Mesodermal cell (in vitro differentiated cells): ENCODE results near the gene LSAMP.

Experiments used
- H3K27ac ChIP-seq: 2 replicates; pipeline ENCODE4 v1.7.0; 2013; ENCODE audit warnings: mild to moderate bottlenecking, low read depth, low read length, moderate library complexity; ENCODE audit not compliant: severe bottlenecking
- H3K36me3 ChIP-seq: 2 replicates; pipeline ENCODE4 v1.7.1; 2013; ENCODE audit warnings: mild to moderate bottlenecking, low read length, moderate library complexity; ENCODE audit not compliant: control insufficient read depth, insufficient read depth
- H3K4me1 ChIP-seq: one replicate; pipeline ENCODE4 v1.7.1; 2013; ENCODE audit warnings: mild to moderate bottlenecking, low read length; ENCODE audit not compliant: insufficient read depth, control insufficient read depth, poor library complexity, severe bottlenecking
- H3K4me3 ChIP-seq: 2 replicates; pipeline ENCODE4 v1.7.0; 2013; ENCODE audit warnings: low read length, control low read depth, mild to moderate bottlenecking; ENCODE audit not compliant: insufficient read depth, poor library complexity, severe bottlenecking; ENCODE audit errors: extremely low read depth
- H3K9me3 ChIP-seq: 2 replicates; pipeline ENCODE4 v1.7.1; 2013; ENCODE audit warnings: mild to moderate bottlenecking, low read length, moderate library complexity; ENCODE audit not compliant: control insufficient read depth
- WGBS, 2 experiments: methylation state at CpG; one replicate each; pipeline ENCODE4 v1.1.5; 2013; ENCODE audit warnings: missing lambda C conversion rate in 2 of 2; ENCODE audit not compliant: insufficient coverage in 2 of 2; 5-methylcytosine and 5-hydroxymethylcytosine counted together

Gene LSAMP

DNA sequence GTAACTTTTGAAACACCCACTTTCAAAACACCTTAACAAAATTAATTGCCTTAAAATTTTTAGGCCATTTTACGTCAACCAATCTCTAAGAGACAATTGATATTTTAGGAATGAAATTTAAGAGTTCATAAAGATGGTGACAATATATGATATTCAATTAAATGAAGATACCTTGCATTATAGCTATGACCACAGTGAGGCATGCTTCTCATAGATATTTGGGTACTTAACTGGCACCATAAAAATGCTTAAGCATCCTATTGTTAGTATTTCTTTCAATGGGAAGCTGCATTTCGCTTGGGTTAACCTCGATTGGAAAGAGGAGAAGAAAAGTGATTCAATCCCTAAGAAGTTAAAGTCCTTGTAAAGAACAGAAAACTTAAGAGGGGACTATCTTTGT lies 613.0 kb downstream of the LSAMP start:
- no CpG with 5 or more reads among the region's 3 CpGs for WGBS, 2 experiments
- Histone ChIP-seq H3K9me3 (no peaks in the 10 kb centered on the region), H3K4me1 (no peaks in the 10 kb centered on the region), H3K27ac (no peak overlapping the region), H3K4me3 (no peak overlapping the region), H3K36me3 (no peaks in the 10 kb centered on the region)

DNA sequence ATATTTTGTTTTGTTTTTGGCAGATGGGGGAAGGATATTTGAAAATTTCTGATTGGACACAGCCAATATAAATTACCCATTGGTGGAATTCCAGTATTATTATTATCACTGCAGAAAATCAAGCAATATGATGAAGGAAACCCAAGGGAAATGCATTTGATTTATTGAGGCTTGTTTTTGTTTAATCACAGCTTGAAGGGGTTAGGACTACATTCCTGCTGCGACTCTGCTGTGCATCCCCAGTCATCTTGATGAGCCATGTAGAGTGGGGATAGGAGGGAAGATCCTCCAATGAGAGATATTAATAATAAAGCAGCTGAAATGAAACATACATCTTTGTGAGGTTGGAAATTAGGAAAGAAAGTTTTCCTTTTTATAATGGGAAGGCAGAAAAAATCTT lies 613.4 kb downstream of the LSAMP start:
- no peak overlapping the region for H3K4me3 ChIP-seq
- no peaks in the 10 kb centered on the region for H3K4me1 ChIP-seq
- no peak overlapping the region for H3K27ac ChIP-seq
- WGBS, 2 experiments, result 91% methylated on average over 1 of the region's 1 CpG; no CpG with 5 or more reads in 1 of the 2 experiments
- no peaks in the 10 kb centered on the region for H3K36me3 ChIP-seq
- no peaks in the 10 kb centered on the region for H3K9me3 ChIP-seq

DNA sequence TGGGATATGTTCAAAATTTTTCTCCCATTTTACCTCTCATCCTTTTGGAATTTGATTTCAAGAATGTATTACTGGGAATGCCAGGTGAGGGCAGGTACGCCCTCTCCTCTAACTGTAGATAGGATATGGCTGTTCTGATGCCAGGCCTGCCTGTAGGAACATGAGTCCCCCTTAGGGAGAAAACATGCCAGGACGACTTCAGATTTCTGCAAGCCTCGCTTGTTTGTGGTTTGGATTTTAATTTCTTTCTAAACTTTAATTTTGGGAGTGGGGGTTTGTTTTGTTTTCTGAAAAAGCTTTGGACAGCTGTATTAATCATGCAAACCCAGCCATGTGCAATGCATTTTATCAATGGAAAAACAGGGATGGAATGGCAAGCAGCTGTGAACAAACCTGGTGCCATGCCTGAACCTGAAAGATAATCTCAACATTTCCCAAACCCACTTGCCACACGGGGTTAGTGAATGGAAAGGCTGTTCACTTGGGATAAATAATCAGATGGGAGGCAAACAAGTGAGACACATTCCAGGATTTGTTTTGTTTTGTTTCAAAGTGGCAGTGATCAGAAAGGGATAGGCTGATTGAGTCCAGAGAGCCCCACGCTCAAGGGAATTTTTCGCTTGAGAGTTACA lies 614.4 kb downstream of the LSAMP start:
- H3K4me1 ChIP-seq, result no peaks in the 10 kb centered on the region
- no peaks in the 10 kb centered on the region for H3K36me3 ChIP-seq
- H3K4me3 ChIP-seq, result no peak overlapping the region
- H3K9me3 ChIP-seq, result no peaks in the 10 kb centered on the region
- H3K27ac ChIP-seq, result no peak overlapping the region
- WGBS, 2 experiments, result 96 to 97% methylated on average over 3 to 5 of the region's 6 CpGs

DNA sequence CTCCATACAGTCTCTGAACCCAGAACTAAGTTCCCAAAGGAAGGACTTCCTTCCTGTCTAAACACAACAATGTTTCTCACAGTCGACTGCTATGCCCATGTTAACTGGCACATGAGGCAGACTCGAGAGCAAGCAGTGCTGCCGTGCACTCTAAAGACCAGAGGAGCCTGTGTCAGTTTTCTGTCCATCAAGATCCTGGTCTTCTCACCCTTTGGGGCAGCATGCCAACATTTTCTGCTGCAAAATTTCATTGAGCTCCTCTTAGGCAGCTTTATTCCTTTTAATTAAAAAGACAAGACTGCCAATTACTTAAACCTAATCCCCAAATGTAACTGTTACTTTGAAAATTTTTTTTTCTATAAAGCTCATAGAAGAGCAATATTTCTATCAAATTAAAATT lies 616.9 kb downstream of the LSAMP start:
- Histone ChIP-seq H3K9me3 (no peaks in the 10 kb centered on the region), H3K27ac (no peak overlapping the region), H3K4me3 (no peak overlapping the region), H3K36me3 (no peaks in the 10 kb centered on the region), H3K4me1 (no peaks in the 10 kb centered on the region)
- WGBS, 2 experiments, result 84 to 97% methylated on average over 3 of the region's 3 CpGs

DNA sequence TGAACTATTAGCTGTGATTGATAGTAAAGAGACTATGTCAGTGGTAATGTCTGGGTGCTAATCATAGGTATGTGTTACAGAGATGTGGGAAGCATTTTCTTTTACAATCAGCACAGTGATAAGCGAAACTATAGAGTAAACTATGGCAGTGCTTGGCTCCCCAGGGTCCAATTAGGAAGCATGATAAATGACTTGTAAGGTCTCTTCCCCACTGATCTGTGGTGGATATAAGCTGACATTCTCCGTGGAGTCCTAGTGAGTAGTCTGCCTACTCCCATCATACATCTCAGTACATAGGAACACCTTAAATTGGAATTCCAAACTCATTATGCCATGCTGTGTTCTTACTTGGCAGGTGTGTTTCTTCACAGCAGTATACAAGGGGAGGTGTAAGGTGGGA lies 617.8 kb downstream of the LSAMP start:
- Histone ChIP-seq H3K36me3 (no peaks in the 10 kb centered on the region), H3K9me3 (no peaks in the 10 kb centered on the region), H3K4me1 (no peaks in the 10 kb centered on the region), H3K27ac (no peak overlapping the region), H3K4me3 (no peak overlapping the region)
- WGBS, 2 experiments, result 80% methylated on average over 1 of the region's 2 CpGs; no CpG with 5 or more reads in 1 of the 2 experiments

DNA sequence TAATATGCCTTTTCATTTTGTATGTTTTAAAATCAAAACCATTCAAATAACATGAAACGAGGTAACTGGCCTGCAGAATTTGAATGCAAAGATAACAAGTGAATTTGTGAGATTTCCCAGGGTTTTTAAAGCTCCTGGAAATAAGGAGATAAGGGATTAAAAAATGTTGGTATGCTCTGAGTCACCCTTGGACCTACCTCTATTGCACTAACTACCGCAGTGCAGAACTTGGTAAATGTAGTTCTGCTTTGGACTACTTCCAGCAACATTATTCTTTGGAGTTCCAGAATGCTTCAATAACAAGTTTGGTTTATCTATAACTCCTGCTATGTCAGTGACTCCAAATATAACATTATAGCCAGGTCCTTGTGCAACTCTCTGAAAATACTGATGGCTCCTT lies 620.2 kb downstream of the LSAMP start:
- peak overlapping the region; percentile 30 for H3K27ac ChIP-seq
- H3K4me1 ChIP-seq, result no peaks in the 10 kb centered on the region
- no peak overlapping the region for H3K4me3 ChIP-seq
- H3K36me3 ChIP-seq, result no peaks in the 10 kb centered on the region
- 88% methylated on average over 1 of the region's 2 CpGs; no CpG with 5 or more reads in 1 of the 2 experiments for WGBS, 2 experiments
- no peaks in the 10 kb centered on the region for H3K9me3 ChIP-seq

DNA sequence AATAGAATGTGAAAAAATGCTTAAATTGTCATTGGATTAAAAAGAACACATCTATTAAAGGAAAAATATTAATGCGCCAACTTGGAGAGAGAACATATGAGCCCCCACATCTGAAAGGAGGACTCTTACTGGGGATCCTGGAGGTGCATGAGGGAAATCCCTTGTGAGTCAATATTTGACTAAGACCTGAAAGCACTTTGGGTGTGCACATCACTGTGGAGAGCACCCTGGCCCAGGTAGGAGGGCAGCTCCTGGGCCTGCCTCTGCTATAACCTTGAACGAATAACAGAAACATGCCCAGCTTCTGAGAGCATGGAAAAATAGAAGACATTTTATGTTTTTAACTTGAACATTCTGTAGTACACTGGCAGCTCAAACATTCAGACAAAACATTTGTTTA lies 622.2 kb downstream of the LSAMP start:
- WGBS, 2 experiments, result 100% methylated on average over 1 of the region's 2 CpGs; no CpG with 5 or more reads in 1 of the 2 experiments
- H3K4me1 ChIP-seq, result no peaks in the 10 kb centered on the region
- no peak overlapping the region for H3K27ac ChIP-seq
- H3K9me3 ChIP-seq, result no peaks in the 10 kb centered on the region
- H3K4me3 ChIP-seq, result no peak overlapping the region
- no peaks in the 10 kb centered on the region for H3K36me3 ChIP-seq

DNA sequence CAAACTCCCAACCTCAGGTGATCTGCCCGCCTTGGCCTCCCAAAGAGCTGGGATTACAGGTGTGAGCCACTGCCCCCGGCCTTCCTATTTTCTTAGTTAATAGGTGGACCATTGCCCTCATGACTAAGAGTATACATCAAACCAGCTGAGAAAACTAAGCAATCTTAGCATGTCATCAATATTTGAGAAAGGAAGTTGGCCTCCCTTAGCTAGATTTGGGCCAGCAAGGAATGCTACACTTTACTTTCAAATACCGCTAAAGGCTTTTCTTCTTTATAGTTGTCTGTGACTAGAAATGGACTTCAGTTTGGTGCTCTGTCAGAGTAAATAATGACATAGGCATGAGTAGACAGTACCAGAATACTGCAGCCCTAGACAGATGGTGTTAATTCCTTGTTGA lies 622.7 kb downstream of the LSAMP start:
- Histone ChIP-seq H3K9me3 (no peaks in the 10 kb centered on the region), H3K4me1 (no peaks in the 10 kb centered on the region), H3K36me3 (no peaks in the 10 kb centered on the region), H3K27ac (no peak overlapping the region), H3K4me3 (no peak overlapping the region)
- WGBS, 2 experiments, result 100% methylated on average over 1 of the region's 3 CpGs; no CpG with 5 or more reads in 1 of the 2 experiments

DNA sequence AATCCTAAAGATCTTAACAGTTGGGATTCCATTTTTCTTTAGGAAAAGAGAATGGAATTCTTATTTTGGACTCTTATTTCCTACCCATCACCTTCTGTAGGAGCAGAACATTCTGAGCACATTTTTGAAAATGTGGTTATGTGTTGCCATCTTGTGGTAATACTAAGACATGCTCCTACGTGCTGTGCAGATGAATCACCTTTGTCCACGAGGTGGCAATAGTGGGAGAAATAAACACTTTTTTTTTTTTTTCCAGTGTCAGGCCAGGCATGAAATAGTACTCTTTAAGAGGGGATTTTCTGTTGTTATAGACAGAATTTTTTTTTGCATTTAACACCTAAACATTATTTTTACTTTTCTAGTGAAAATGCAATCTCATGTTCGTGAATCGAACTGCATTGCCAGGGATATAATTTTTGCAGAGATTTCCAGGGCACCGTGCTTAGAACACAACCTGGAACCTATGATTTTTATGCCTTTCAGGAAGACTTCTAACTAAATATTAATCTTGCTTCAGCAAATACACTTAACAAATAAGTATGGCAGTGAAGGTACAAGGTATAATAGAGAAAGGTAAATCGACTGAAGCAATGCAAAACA lies 625.4 kb downstream of the LSAMP start:
- Histone ChIP-seq H3K36me3 (no peaks in the 10 kb centered on the region), H3K4me1 (no peaks in the 10 kb centered on the region), H3K27ac (no peak overlapping the region), H3K9me3 (no peaks in the 10 kb centered on the region), H3K4me3 (no peak overlapping the region)
- WGBS, 2 experiments, result 40% methylated on average over 3 of the region's 6 CpGs; no CpG with 5 or more reads in 1 of the 2 experiments

DNA sequence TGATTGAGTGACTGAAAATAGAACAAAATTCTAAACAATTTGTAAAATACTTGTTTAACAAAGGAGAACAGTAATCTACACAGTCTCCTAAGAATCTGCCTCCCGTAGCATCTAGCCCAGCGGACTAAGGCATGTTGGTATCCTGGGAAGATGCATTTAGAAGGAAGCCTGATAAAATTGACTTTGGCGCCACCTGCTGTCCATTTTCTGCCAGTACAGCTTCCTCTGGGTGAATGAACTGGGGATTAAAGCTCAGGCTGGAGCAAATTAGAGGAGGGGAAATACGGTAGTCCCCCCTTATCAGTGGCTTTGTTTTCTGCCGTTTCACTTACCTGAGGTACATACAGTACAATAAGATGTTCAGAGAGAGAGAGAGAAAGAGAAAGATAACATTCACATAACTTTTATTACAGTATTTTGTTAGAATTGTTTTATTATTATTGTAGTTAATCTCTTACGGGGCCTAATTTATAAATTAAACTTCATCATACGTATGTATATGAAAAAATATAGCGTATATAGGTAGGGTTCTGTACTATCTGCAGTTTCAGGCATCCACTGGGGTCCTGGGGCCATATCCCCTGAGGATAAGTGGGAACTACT lies 630.4 kb downstream of the LSAMP start:
- Histone ChIP-seq H3K4me3 (no peak overlapping the region), H3K4me1 (no peaks in the 10 kb centered on the region), H3K9me3 (no peaks in the 10 kb centered on the region), H3K27ac (no peak overlapping the region), H3K36me3 (no peaks in the 10 kb centered on the region)
- WGBS, 2 experiments, result 0 to 21% methylated on average over 1 to 3 of the region's 8 CpGs

DNA sequence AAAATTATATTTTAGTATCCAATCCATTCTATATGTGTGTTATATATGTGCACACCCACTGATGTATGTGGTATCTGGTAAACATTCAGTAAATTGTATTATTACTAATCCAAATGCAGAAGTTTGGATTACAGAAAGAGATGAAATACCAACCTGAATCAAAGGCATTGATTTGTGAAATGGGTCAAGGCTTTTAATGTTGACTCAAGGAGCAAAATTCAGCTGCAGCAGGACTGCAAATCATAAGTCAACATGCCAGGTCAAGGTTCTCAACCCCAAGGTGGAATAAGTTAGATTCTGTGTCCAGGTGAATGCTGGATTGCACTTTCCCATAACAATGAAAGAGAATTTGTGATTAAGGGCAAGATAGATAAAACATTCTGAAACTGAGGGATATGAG lies 631.3 kb downstream of the LSAMP start:
- no peaks in the 10 kb centered on the region for H3K4me1 ChIP-seq
- H3K9me3 ChIP-seq, result no peaks in the 10 kb centered on the region
- no peak overlapping the region for H3K27ac ChIP-seq
- H3K36me3 ChIP-seq, result no peaks in the 10 kb centered on the region
- H3K4me3 ChIP-seq, result no peak overlapping the region
